GM19452 (cell line): ENCODE results near the gene EXOC7.

Source experiments
- ATAC-seq: cut with Tn5 transposase; IDR thresholded peaks from one replicate; pipeline ENCODE4 v1.9.1; 2021; ENCODE audit not compliant: unreplicated experiment

EXOC7 gene

GRCh38 chr17:76120658-76121008 lies 17.0 kb upstream of the EXOC7 start:
- no peak for ATAC-seq

DNA sequence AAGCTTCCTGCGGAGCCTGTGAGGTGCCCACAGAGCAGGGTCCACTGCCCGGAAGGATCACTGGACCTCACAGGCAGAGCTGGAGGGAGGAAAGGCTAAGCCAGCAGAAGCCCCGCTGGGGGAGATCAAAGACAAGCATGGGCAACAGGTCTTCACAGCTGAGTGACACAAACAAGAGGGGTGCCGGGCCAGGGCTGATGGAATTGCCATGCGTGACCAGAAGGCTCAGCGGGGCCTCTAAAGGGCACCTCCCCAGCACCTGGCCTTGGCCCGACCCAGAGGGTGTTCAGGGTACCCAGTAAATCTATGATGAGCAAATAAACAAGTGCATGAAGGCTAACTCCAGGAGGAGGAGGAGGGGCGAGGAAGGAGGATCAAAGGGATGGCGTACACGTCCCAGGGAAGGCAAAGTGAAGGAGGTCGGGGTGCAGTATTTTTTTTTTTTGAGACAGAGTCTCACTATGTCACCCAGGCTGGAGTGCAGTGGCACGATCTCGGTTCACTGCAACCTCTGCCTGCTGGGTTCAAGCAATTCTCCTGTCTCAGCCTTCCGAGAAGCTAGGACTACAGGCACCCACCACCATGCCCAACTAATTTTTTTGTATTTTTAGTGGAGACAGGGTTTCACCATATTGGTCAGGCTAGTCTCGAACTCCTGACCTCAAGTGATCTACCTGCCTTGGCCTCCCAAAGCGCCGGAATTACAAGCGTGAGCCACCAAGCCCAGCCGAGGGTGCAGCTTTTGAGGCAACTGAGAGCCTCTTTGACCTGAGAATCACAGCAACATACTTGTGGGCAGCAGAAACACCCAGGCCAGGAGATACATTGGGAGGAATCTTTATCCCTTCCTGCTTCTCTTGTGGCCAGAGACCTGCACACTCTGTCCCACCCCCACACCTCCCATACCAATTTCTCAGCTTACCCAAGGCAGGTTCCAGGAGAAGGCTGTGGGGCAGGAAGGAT lies 16.1 kb upstream of the EXOC7 start:
- no peak for ATAC-seq

GRCh38 chr17:76115138-76115754 lies 11.7 kb upstream of the EXOC7 start:
- no peak for ATAC-seq

GRCh38 chr17:76111956-76112355 lies 8.4 kb upstream of the EXOC7 start:
- ATAC-seq = no peak

DNA sequence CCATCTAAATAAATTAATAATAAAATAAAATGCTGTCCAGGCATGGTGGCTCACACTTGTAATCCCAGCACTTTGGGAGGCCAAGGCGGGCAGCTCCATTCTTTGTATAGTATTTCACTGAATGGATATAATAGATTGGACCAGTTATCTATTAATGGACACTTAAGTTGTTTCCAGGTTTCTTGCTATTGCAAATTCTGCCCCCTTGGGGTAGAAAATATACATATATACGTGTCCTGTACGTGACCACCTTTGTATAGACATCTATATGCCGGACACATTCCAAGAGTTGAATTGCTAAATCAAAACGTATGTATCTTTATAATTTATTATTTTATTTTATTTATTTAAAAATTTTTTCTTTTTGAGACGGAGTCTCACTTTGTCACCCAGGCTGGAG lies 3.9 kb upstream of the EXOC7 start:
- no peak for ATAC-seq

DNA sequence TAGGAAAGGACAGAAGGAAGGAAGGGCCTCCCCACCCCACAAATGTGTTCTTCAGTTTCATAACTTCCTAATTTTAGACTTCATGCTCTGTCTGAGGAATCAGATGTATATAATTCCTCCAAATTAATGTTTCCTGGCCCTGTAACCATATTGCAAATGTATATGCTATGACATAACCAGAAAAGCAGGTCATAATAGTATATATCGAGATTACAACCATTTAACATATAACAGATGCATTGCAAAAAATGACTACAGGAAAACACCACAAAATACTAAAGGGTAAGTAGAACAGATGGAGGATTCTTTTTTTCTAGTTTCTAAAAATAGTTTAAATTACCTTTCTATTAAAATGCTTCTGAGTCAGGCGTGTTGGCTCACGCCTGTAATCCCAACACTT lies 3.1 kb upstream of the EXOC7 start:
- no peak for ATAC-seq

- no peak for ATAC-seq
Observed at GRCh38 chr17:76104896-76105231, 1.3 kb upstream of the EXOC7 start.

- ATAC-seq = no peak
Observed at GRCh38 chr17:76104140-76104895, 731 bp upstream of the EXOC7 start.

DNA sequence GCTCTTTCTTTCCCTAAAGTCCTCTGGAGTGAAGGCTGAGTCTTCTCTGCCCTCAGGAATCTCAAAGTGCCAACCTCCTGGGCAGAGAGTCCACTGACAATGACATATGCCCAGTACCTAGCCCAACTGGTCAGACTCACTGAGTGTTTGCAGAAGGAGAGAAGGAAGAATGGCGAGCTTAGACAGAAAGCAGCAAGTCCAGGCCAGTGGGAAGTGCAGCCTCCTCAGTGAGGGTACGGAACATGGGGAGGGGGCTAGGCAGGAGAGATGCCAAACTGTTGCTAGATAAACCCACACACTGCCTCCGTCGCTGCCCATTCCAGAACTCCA lies 678 bp downstream of the EXOC7 start:
- no peak for ATAC-seq

DNA sequence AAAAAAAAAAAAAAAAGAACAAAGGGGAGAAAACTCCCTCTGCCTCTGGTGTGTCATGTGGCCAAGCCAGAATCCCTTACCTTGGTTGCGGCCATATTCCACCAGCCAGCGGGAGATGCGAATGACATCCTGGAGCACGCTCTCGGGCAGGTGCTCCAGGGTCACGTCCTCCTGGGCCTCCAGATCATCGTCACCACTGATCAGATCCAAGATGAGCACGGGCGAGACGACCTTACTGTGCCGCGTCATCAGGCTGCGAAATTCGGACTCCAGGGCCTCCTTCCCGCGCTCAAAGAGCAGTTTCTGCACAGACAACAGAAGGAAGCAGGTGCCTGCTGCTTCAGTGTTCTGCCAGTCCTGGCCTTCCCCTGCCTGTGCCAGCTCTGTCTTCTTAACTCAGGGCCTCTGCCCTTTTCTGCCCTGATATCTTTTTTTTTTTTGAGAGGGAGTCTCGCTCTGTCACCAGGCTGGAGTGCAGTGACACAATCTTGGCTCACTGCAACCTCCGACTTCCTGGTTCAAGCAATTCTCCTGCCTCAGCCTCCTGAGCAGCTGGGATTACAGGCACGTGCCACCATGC lies 5.8 kb downstream of the EXOC7 start:
- no peak for ATAC-seq

GRCh38 chr17:76095943-76096342 lies 7.6 kb downstream of the EXOC7 start:
- ATAC-seq = no peak

GRCh38 chr17:76094046-76094445 lies 9.5 kb downstream of the EXOC7 start:
- no peak for ATAC-seq

- no peak for ATAC-seq
Observed at GRCh38 chr17:76092526-76093413, 10.8 kb downstream of the EXOC7 start.

GRCh38 chr17:76091526-76092286 lies 11.9 kb downstream of the EXOC7 start:
- no peak for ATAC-seq

- no peak for ATAC-seq
Observed at GRCh38 chr17:76090517-76091129, 13.0 kb downstream of the EXOC7 start.

DNA sequence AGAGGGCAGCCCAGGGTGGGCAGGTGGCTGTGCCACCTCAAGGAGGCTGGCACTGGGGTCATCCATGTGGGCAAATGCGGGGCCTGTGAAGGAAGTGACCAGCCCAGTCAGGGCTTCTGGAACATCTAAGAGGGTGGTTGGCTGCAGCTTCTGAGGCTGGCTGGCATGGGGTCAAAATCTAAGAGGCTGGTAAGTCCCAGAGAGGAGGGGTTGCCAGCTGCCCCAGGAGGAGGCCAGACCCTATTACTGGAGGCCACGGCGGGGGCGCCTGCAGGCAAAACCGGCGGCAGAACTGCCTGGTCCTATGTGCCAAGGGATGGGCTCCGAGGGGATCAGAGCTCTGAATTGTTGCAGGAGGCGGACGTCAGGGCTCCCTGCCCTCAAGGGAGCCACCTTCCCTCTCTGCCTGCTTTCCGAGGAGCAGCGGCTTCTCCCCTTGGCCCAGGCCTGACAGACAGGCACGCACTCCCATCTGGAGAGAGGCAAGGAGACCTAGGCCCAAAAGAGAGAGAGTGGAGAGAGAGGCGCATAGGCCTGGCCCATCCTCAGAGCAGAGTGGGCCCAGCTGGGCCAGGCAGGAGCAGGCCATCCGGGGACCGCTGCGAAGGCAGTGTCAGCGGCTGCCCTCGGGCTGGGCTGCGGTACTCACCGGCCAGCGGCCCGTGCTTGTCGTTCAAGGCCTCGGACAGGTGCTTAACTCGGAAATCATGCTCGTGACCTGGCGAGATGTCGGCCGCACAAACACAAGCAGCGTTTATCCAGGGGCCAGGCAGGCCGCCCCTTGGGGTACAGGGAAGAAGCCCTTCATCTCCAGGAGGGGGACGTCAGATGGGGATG lies 13.7 kb downstream of the EXOC7 start:
- ATAC-seq = no peak

- ATAC-seq = no peak
Observed at GRCh38 chr17:76088868-76089576, 14.6 kb downstream of the EXOC7 start.
